ENCODE results near the gene KDM6B.

The KDM6B gene

DNA sequence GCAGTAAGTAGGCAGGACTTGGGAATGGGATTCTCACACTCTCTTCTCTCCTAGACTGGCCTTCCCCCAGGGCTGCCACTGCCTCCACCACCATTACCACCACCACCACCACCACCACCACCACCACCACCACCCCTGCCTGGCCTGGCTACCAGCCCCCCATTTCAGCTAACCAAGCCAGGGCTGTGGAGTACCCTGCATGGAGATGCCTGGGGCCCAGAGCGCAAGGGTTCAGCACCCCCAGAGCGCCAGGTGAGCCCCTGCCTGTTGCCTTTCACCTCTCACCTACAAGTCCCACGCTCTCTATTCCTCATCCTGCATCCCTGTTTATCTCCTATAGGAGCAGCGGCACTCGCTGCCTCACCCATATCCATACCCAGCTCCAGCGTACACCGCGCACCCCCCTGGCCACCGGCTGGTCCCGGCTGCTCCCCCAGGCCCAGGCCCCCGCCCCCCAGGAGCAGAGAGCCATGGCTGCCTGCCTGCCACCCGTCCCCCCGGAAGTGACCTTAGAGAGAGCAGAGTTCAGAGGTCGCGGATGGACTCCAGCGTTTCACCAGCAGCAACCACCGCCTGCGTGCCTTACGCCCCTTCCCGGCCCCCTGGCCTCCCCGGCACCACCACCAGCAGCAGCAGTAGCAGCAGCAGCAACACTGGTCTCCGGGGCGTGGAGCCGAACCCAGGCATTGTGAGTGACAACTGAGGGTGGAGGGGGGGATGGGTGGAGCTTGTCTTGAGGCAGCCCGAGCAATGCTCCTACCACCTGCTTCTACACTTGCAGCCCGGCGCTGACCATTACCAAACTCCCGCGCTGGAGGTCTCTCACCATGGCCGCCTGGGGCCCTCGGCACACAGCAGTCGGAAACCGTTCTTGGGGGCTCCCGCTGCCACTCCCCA, 13.0 kb downstream of the KDM6B start:
- TF ChIP-seq, protein P1, sequence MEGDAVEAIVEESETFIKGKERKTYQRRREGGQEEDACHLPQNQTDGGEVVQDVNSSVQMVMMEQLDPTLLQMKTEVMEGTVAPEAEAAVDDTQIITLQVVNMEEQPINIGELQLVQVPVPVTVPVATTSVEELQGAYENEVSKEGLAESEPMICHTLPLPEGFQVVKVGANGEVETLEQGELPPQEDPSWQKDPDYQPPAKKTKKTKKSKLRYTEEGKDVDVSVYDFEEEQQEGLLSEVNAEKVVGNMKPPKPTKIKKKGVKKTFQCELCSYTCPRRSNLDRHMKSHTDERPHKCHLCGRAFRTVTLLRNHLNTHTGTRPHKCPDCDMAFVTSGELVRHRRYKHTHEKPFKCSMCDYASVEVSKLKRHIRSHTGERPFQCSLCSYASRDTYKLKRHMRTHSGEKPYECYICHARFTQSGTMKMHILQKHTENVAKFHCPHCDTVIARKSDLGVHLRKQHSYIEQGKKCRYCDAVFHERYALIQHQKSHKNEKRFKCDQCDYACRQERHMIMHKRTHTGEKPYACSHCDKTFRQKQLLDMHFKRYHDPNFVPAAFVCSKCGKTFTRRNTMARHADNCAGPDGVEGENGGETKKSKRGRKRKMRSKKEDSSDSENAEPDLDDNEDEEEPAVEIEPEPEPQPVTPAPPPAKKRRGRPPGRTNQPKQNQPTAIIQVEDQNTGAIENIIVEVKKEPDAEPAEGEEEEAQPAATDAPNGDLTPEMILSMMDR (IDR thresholded peaks at IDR 0.05; ENCODE audit: low read depth, low read length, missing control alignments) = no peak
- in situ Hi-C loops (cut with HindIII; ENCODE audit: low sequenced_read_pairs) = no loop called here
- no peak for DNase-seq (ENCODE audit: low read depth)
- H3K4me3 ChIP-seq (ENCODE audit: low read depth, low read length) = no peak overlapping the region

DNA sequence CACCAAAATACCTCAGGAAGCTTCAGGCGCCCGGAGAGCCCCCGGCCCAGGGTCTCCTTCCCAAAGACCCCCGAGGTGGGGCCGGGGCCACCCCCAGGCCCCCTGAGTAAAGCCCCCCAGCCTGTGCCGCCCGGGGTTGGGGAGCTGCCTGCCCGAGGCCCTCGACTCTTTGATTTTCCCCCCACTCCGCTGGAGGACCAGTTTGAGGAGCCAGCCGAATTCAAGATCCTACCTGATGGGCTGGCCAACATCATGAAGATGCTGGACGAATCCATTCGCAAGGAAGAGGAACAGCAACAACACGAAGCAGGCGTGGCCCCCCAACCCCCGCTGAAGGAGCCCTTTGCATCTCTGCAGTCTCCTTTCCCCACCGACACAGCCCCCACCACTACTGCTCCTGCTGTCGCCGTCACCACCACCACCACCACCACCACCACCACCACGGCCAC, 14.1 kb downstream of the KDM6B start:
- TF ChIP-seq, protein P1 (IDR thresholded peaks at IDR 0.05; ENCODE audit: low read depth, low read length, missing control alignments) = no peak
- H3K4me3 ChIP-seq (ENCODE audit: low read depth, low read length) = no peak overlapping the region
- in situ Hi-C loops (cut with HindIII; ENCODE audit: low sequenced_read_pairs) = no loop called here
- DNase-seq (ENCODE audit: low read depth) = no peak

DNA sequence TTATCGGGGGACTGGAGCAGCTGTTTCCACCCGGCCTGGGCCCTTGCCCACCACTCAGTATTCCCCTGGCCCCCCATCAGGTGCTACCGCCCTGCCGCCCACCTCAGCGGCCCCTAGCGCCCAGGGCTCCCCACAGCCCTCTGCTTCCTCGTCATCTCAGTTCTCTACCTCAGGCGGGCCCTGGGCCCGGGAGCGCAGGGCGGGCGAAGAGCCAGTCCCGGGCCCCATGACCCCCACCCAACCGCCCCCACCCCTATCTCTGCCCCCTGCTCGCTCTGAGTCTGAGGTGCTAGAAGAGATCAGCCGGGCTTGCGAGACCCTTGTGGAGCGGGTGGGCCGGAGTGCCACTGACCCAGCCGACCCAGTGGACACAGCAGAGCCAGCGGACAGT, 14.7 kb downstream of the KDM6B start:
- no peak for DNase-seq (ENCODE audit: low read depth)
- in situ Hi-C loops (cut with HindIII; ENCODE audit: low sequenced_read_pairs) = no loop called here
- TF ChIP-seq, protein P1 (IDR thresholded peaks at IDR 0.05; ENCODE audit: low read depth, low read length, missing control alignments) = no peak
- no peak overlapping the region for H3K4me3 ChIP-seq (ENCODE audit: low read depth, low read length)

DNA sequence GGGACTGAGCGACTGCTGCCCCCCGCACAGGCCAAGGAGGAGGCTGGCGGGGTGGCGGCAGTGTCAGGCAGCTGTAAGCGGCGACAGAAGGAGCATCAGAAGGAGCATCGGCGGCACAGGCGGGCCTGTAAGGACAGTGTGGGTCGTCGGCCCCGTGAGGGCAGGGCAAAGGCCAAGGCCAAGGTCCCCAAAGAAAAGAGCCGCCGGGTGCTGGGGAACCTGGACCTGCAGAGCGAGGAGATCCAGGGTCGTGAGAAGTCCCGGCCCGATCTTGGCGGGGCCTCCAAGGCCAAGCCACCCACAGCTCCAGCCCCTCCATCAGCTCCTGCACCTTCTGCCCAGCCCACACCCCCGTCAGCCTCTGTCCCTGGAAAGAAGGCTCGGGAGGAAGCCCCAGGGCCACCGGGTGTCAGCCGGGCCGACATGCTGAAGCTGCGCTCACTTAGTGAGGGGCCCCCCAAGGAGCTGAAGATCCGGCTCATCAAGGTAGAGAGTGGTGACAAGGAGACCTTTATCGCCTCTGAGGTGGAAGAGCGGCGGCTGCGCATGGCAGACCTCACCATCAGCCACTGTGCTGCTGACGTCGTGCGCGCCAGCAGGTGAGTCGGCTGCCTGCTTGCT, 15.2 kb downstream of the KDM6B start:
- TF ChIP-seq, protein P1 (IDR thresholded peaks at IDR 0.05; ENCODE audit: low read depth, low read length, missing control alignments) = no peak
- no peak overlapping the region for H3K4me3 ChIP-seq (ENCODE audit: low read depth, low read length)
- in situ Hi-C loops (cut with HindIII; ENCODE audit: low sequenced_read_pairs) = no loop called here
- no peak for DNase-seq (ENCODE audit: low read depth)

DNA sequence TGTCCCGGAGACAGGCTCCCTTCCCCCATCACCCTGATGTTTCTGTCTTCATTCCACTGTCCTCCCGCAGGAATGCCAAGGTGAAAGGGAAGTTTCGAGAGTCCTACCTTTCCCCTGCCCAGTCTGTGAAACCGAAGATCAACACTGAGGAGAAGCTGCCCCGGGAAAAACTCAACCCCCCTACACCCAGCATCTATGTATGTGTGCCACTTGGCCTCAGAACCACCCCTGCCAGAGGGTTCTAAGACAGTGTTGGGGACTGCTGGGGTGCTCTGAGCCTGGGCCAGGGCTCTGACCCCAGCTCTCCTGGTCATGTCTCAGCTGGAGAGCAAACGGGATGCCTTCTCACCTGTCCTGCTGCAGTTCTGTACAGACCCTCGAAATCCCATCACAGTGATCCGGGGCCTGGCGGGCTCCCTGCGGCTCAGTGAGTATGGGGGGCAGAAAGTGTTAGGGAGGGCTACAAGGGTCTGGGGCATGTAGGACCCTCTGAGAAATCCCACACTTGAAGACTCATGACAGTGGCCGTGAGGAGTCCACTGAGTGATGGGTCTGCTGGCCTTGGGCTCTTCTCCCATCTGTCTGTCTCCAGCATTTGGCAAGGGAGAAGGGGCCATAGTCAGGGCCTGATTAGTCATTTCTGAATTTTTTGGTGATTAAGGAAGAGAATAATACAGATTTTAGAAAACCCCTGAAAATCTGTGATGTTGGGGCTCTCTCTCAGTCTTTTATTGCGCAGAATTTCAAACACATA, 15.9 kb downstream of the KDM6B start:
- in situ Hi-C loops (cut with HindIII; ENCODE audit: low sequenced_read_pairs) = no loop called here
- TF ChIP-seq, protein P1 (IDR thresholded peaks at IDR 0.05; ENCODE audit: low read depth, low read length, missing control alignments) = no peak
- H3K4me3 ChIP-seq (ENCODE audit: low read depth, low read length) = no peak overlapping the region
- no peak for DNase-seq (ENCODE audit: low read depth)

DNA sequence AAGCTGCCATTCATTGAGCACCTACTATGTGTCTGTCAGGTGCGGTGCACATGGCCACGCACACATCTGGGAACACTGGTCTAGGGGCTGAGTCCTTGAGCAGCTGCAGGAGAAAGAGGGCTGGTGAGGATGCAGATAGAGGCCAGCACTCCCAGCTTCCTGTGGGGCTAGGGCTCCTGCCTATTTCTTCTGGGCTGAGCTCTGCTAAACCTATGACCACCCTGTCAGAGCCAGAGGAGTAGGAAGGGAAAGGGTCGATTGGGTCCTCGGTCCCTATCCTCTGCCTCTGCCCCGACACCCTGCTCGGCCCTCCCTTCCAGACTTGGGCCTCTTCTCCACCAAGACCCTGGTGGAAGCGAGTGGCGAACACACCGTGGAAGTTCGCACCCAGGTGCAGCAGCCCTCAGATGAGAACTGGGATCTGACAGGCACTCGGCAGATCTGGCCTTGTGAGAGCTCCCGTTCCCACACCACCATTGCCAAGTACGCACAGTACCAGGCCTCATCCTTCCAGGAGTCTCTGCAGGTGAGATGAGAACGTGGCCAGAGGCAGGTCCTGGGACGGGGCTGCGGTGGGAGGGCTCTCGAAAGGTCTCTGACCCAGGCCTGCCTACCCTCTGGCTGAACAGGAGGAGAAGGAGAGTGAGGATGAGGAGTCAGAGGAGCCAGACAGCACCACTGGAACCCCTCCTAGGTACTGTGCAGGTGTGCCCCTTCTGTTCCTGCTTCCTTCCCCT, 16.9 kb downstream of the KDM6B start:
- in situ Hi-C loops (cut with HindIII; ENCODE audit: low sequenced_read_pairs) = no loop called here
- no peak for DNase-seq (ENCODE audit: low read depth)
- TF ChIP-seq, protein P1 (IDR thresholded peaks at IDR 0.05; ENCODE audit: low read depth, low read length, missing control alignments) = no peak
- no peak overlapping the region for H3K4me3 ChIP-seq (ENCODE audit: low read depth, low read length)

Measured in astrocyte of the cerebellum (primary cell).